HepG2 (cell line): ENCODE results near the gene RUNDC1. TPM values are rescaled to one million over a fixed set of nuclear protein-coding genes. Genes with fewer than 3 reads are reported as not detected.

Experiments
- AKNA ChIP-seq: sonication (generic); formaldehyde crosslinking; IDR thresholded peaks from 2 replicates; pipeline ENCODE4 v1.4.0; 2020; ENCODE audit warnings: missing genetic modification reagents, borderline replicate concordance
- CEBPZ ChIP-seq: IDR thresholded peaks from 2 replicates; pipeline ENCODE4 v1.6.1; 2012; ENCODE audit warnings: low read length, improper control_type of control experiment
- HDAC6 ChIP-seq: fragments of 200-600 bp; sonication (generic); IDR thresholded peaks from 2 replicates; pipeline ENCODE4 v1.7.0; 2017; ENCODE audit warnings: mild to moderate bottlenecking, antibody characterized with exemption, low read length, low read depth
- HMG20A ChIP-seq: IDR thresholded peaks from 2 replicates; pipeline ENCODE4 v1.6.1; 2016; ENCODE audit warnings: borderline replicate concordance
- KAT8 ChIP-seq: IDR thresholded peaks from 2 replicates; pipeline ENCODE4 v1.6.1; 2016; ENCODE audit warnings: missing genetic modification reagents, missing compliant biosample characterization
- KDM3A ChIP-seq: IDR thresholded peaks from 2 replicates; pipeline ENCODE4 v1.6.1; 2018; ENCODE audit warnings: low read depth, missing compliant biosample characterization
- MAFF ChIP-seq: IDR thresholded peaks from 2 replicates; pipeline ENCODE4 v1.6.1; 2011; ENCODE audit warnings: low read depth, low read length, improper control_type of control experiment
- PAXIP1 ChIP-seq: sonication (generic); formaldehyde crosslinking; conservative IDR thresholded peaks from 2 replicates; pipeline ENCODE4 v1.4.0; 2020; ENCODE audit warnings: mild to moderate bottlenecking, missing genetic modification reagents, moderate library complexity
- PRDM15 ChIP-seq: sonication (generic); formaldehyde crosslinking; IDR thresholded peaks from 2 replicates; pipeline ENCODE4 v1.4.0; 2020; ENCODE audit warnings: missing genetic modification reagents
- RARG ChIP-seq: sonication (generic); formaldehyde crosslinking; IDR thresholded peaks from 2 replicates; pipeline ENCODE4 v1.4.0; 2020; ENCODE audit warnings: low read depth, mild to moderate bottlenecking, missing genetic modification reagents
- THAP11 ChIP-seq: IDR thresholded peaks from 2 replicates; pipeline ENCODE4 v1.6.1; 2016; ENCODE audit warnings: missing biosample characterization, missing genetic modification reagents
- ZNF335 ChIP-seq: sonication (generic); formaldehyde crosslinking; IDR thresholded peaks from 2 replicates; pipeline ENCODE4 v1.4.0; 2020; ENCODE audit warnings: missing genetic modification reagents
- ZNF484 ChIP-seq: sonication (generic); formaldehyde crosslinking; IDR thresholded peaks from 2 replicates; pipeline ENCODE4 v1.5.1; 2020; ENCODE audit warnings: mild to moderate bottlenecking, low read depth, missing genetic modification reagents, borderline replicate concordance
- ZNF557 ChIP-seq: sonication (generic); formaldehyde crosslinking; IDR thresholded peaks from 2 replicates; pipeline ENCODE4 v1.4.0; 2020; ENCODE audit warnings: missing genetic modification reagents
- ZNF713 ChIP-seq: sonication (generic); formaldehyde crosslinking; IDR thresholded peaks from 2 replicates; pipeline ENCODE4 v1.4.0; 2020; ENCODE audit warnings: mild to moderate bottlenecking, missing genetic modification reagents
- polyA plus RNA-seq, 8 experiments: library from polyadenylated mRNA; depleted of rRNA in 3 of 8; stranded (reverse) in 7 of 8; unstranded in 1 of 8; fragments of >200 nt; fragmentation: Illumina TruSeq in 4 of 8; extraction: Trizol in 4 of 8; gene quantifications; 2 replicates each; pipeline versions ENCODE4 v1.2.1 to v1.2.3, GENCODE V29; 2011 to 2016; ENCODE audit warnings: low read depth in 4 of 8, missing spikeins in 1 of 8, mixed read lengths in 1 of 8; ENCODE audit not compliant: insufficient read depth in 1 of 8
- total RNA-seq, 5 experiments: library from RNA; depleted of rRNA; stranded (reverse); fragments of >200 nt; fragmentation: Illumina TruSeq; extraction: Trizol; gene quantifications; 2 replicates each; pipeline ENCODE4 v1.2.3, GENCODE V29; 2016; ENCODE audit warnings: low read depth in 1 of 5

Gene RUNDC1
- total and polyA plus RNA-seq, 2 of the 13 experiments (the other 11 are each of a cell fraction or from before 2014, with no cell fraction given), result 10.3 to 11.4 TPM

- TF ChIP-seq ZNF335 (CRISPR knock-in tag) (no peak), HDAC6 (no peak), HMG20A (peak; percentile 22; the same call in 1 of the 2 replicates), RARG (CRISPR knock-in tag) (no peak), PRDM15 (CRISPR knock-in tag) (no peak), ZNF557 (CRISPR knock-in tag) (no peak), KDM3A (CRISPR knock-in tag) (no peak), KAT8 (peak; percentile 41; the same call in 1 of the 2 replicates), CEBPZ (no peak), THAP11 (CRISPR knock-in tag) (no peak), ZNF484 (no peak), PAXIP1 (CRISPR knock-in tag) (0 out of 2 replicates have a peak, but pooled peaks have one; percentile 31), MAFF (no peak), AKNA (CRISPR knock-in tag) (no peak), ZNF713 (CRISPR knock-in tag) (no peak)
These were observed 5.1 kb upstream of the RUNDC1 start (continued) for GRCh38 chr17:42975265-42975664.
